ENCODE data around the gene GLOD5.

GLOD5 gene

GRCh38 chrX:48761674-48762471, at the start of gene GLOD5:
Gene GLOD5 (plus strand): TSS chrX:48761747. CDS start chrX:48761791, 44 bp downstream.
- no peaks in the 10 kb centered on the region for H3K9me3 ChIP-seq
- no peaks in the 10 kb centered on the region for H3K27me3 ChIP-seq
- H3K36me3 ChIP-seq: no peaks in the 10 kb centered on the region
- DNase-seq: no peak
- no peak within 1 kb of the TSS for H3K4me3 ChIP-seq
- TF ChIP-seq CTCF (IDR thresholded peaks at IDR 0.05): no peak
- no peak within 1 kb of the TSS for H3K27ac ChIP-seq
- no peaks in the 10 kb centered on the region for H3K4me1 ChIP-seq
- intact Hi-C loops (cut with DNase I; ENCODE audit: low total_unique reads): no loop called here

GRCh38 chrX:48711929-48712505, 49.5 kb upstream of the GLOD5 start:
- no peak for DNase-seq
- H3K27ac ChIP-seq: no peak overlapping the region
- no peaks in the 10 kb centered on the region for H3K9me3 ChIP-seq
- TF ChIP-seq CTCF (IDR thresholded peaks at IDR 0.05): no peak
- no peaks in the 10 kb centered on the region for H3K4me1 ChIP-seq
- no peaks in the 10 kb centered on the region for H3K27me3 ChIP-seq
- no peak overlapping the region for H3K4me3 ChIP-seq
- intact Hi-C loops (cut with DNase I; ENCODE audit: low total_unique reads): no loop called here
- H3K36me3 ChIP-seq: peaks cover 0 to 16% (median 0%) of the 10 kb centered on the region in 3 donors

- H3K4me3 ChIP-seq: no peak overlapping the region
- no peaks in the 10 kb centered on the region for H3K9me3 ChIP-seq
- TF ChIP-seq CTCF (IDR thresholded peaks at IDR 0.05): no peak
- no peak for DNase-seq
- no peaks in the 10 kb centered on the region for H3K4me1 ChIP-seq
- H3K36me3 ChIP-seq: no peaks in the 10 kb centered on the region
- no peak overlapping the region for H3K27ac ChIP-seq
- intact Hi-C loops (cut with DNase I; ENCODE audit: low total_unique reads): no loop called here
- H3K27me3 ChIP-seq: no peaks in the 10 kb centered on the region
Measured at GRCh38 chrX:48713847-48714246, 47.7 kb upstream of the GLOD5 start.

- Histone ChIP-seq H3K27ac (no peak overlapping the region), H3K4me3 (no peak overlapping the region), H3K4me1 (no peaks in the 10 kb centered on the region), H3K27me3 (no peaks in the 10 kb centered on the region), H3K9me3 (no peaks in the 10 kb centered on the region), H3K36me3 (no peaks in the 10 kb centered on the region)
- TF ChIP-seq CTCF (IDR thresholded peaks at IDR 0.05): no peak
- DNase-seq: no peak
- intact Hi-C loops (cut with DNase I; ENCODE audit: low total_unique reads): no loop called here
Measured at GRCh38 chrX:48714573-48714972, 47.0 kb upstream of the GLOD5 start.

GRCh38 chrX:48715072-48715471, 46.5 kb upstream of the GLOD5 start:
- intact Hi-C loops (cut with DNase I; ENCODE audit: low total_unique reads): no loop called here
- Histone ChIP-seq H3K4me3 (no peak overlapping the region), H3K4me1 (no peaks in the 10 kb centered on the region), H3K9me3 (no peaks in the 10 kb centered on the region), H3K27me3 (no peaks in the 10 kb centered on the region), H3K36me3 (no peaks in the 10 kb centered on the region), H3K27ac (no peak overlapping the region)
- DNase-seq: no peak
- TF ChIP-seq CTCF (IDR thresholded peaks at IDR 0.05): no peak

Measured in tibial artery (tissue), 4 donors.